GM19043 (cell line): ENCODE data around the gene DRAM1.

Experiments used
- ATAC-seq: cut with Tn5 transposase; IDR thresholded peaks from one replicate; pipeline ENCODE4 v1.9.1; 2021; ENCODE audit warnings: low read depth; ENCODE audit not compliant: unreplicated experiment

Gene DRAM1, protein sequence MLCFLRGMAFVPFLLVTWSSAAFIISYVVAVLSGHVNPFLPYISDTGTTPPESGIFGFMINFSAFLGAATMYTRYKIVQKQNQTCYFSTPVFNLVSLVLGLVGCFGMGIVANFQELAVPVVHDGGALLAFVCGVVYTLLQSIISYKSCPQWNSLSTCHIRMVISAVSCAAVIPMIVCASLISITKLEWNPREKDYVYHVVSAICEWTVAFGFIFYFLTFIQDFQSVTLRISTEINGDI

GRCh38 chr12:101876861-101877805 lies at the start of gene DRAM1:
Gene DRAM1 (plus strand): TSS chr12:101877580. CDS start chr12:101877790, 210 bp downstream.
- peak; percentile 75 for ATAC-seq

- no peak for ATAC-seq
Measured at GRCh38 chr12:101828463-101829196, 48.8 kb upstream of the DRAM1 start.

GRCh38 chr12:101829639-101830366 lies 47.6 kb upstream of the DRAM1 start:
- no peak for ATAC-seq

DNA sequence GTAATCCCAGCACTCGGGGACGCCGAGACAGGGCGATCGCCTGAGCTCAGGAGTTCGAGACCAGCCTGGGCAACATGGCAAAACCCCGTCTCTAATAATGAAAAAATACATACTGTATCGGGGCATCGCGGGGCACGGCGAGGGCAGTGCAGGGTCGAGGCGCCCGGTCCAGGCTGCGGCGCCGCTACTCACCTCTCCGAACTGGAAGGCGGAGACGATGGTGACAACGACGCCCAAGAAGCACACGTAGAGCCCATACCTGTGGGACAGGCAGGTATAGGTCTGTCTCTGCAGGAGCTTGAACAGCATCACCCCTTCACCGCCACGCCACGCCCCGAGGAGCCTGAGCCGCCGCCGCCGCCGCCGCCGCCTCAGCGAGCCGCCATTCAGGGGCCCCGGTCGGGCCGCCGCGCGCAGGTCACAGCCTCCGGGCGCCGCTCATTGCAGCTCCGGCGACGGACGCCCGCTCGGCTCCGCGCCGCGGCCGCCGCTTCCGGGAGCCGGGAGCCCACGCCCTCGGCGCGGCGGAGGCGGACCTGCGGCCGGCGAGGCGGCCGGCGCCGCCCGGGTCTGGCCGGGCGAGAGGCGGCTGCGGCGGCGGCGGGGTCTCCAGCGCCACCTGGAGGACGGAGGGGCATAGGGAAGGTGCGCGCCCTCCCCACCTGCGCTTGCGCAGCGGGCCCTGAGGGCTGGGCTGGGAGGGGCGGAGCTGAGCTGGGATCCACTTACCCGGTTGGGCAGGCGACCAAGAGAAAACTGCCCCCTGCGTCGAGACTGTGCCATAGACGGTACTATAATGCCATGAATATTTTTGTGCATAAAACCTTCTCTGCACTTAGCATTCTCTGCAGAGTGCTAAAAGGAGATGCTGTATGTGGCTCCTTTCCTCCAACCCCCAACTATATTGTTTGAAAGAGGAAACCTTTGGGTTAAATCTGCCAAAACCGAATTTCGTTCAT lies 46.7 kb upstream of the DRAM1 start, which contains the start of gene GNPTAB:
Gene GNPTAB (minus strand): TSS at position 593 of the 959 bp plus-strand sequence. CDS start 284 bp downstream, at position 309.
- peak; percentile 95 for ATAC-seq

DNA sequence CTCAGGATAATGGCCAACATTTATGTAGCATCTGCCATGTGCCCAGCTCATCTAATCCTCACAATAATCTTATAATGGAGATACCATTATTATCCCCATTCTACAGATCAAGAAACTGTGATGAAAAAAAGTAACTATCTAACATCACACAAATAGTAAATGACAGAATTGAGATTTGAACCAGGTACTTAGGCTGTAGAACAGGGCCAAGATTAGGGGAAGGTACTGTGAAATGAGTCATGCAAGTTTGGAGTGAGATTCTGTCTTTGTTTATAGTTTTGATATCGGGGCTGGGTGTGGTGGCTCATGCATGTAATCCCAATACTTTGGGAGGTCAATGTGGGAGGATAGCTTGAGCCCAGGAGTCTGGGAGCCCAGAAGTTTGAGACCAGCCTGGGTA lies 45.4 kb upstream of the DRAM1 start:
- ATAC-seq: no peak

GRCh38 chr12:101838628-101839323 lies 38.6 kb upstream of the DRAM1 start:
- ATAC-seq: peak; percentile 72

- ATAC-seq: no peak
Measured at GRCh38 chr12:101839324-101840283, 37.8 kb upstream of the DRAM1 start.

GRCh38 chr12:101841069-101841468 lies 36.3 kb upstream of the DRAM1 start:
- ATAC-seq: no peak

DNA sequence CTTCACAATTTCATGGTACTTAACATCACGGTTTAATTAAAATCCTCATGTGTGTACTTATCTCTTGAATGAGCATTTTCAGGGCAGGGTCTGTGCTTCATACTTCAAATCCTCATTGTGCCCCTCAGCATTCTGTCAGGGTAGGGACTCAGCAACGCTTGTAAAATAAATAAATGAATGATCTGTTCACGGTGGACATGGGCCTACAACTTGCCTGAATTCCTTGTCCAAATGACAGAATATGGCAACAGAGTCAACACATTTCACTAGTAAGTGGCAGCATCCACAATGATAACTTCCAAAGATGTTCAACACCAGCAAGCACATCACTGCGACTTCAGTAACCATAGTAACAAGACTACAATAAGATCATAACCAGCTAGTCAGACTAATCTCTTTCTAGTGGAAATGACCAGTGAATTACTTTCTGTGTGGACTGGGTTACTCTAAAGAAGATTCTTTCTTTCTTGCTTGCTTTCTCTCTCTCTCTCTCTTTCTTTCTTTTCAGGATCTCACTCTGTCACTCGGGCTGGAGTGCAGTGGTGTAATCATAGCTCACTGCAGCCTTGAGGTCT lies 32.2 kb upstream of the DRAM1 start:
- ATAC-seq: no peak

- ATAC-seq: no peak
Measured at GRCh38 chr12:101847325-101847724, 30.1 kb upstream of the DRAM1 start.

DNA sequence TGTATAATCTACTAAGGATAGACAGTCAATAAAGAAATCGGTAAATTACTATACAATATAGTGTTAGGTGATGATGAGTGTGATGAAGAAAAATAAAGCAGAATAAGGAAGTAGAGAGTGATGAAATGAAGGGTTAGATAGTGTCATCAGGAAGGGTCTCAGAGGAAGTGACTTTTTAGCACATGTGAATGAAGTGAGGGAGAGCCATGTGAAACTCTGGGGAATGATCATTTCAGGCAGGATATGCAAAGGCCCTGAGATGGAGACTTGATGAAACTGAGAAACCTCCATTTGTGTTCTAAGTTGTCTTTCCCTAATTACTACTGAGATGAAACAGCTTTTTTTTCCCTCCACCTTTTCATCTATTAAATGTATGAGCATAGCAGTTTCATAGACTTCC lies 27.2 kb upstream of the DRAM1 start:
- no peak for ATAC-seq

DNA sequence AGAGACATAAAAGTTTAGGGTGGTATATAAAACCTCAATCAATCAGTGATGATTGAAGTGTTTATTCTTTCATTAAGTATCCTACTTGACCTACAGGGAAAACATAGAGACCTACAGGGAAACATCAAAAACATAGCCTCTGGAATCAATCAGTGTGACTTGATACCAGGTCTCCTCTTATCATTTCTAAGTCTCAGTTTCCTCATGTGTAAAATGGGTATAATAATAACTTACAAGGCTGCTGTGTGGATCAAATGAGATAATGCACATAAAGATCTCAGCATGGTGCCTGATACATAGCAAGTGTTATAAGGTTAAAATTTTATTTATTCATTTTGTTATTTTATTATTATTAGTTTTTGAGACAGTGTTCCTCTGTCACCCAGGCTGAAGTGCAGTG lies 24.4 kb upstream of the DRAM1 start:
- ATAC-seq: no peak

DNA sequence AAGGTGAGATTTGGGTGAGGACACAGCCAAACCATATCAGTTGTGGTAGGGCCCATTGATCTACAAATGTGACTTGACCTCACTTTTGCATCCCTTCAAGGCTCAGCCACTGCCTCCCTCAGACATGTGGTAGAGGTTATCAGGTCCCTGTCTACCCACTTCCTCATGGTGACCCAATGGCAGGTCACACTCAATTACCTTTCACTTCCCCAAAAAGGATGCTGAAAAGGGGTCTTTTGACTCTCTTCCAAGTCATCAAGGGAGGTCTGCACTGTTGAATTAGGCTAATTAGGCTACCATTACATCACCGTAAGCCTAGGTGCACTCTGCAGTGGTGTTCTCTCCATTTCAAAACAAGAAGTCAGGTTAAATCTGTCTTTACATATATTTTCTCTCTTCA lies 22.6 kb upstream of the DRAM1 start:
- peak; percentile 40 for ATAC-seq

- ATAC-seq: no peak
Measured at GRCh38 chr12:101855364-101855884, 22.0 kb upstream of the DRAM1 start.

- no peak for ATAC-seq
Measured at GRCh38 chr12:101855976-101856375, 21.4 kb upstream of the DRAM1 start.

DNA sequence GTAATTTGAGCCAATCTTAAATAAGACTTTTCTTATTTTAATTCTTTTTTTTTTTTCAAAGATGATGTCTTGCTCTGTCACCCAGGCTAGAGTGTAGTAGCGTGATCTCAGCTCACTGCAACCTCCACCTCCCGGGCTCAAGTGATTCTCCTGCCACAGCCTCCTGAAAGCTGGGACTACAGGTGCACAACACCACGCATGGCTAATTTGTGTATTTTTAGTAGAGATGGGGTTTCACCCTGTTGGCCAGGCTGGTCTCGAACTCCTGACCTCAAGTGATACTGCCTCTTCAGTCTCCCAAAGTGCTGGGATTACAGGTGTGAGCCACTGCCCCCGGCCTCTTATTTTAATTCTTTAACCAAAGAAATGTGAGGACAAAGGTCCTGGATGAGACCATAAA lies 20.8 kb upstream of the DRAM1 start:
- ATAC-seq: peak; percentile 20

GRCh38 chr12:101857043-101857558 lies 20.3 kb upstream of the DRAM1 start:
- ATAC-seq: peak; percentile 37
